Muscle layer of duodenum (tissue), 2 donors: ENCODE measurements around the gene ZBTB48.
"Not testable (repeated sequence)": the region's sequence is repeated elsewhere in the genome, so short reads cannot be mapped to it uniquely, and the experiment has no call there.

Source experiments
- H3K27ac ChIP-seq: one replicate; pipeline ENCODE4 v1.7.0; 2013; ENCODE audit warnings: mild to moderate bottlenecking, low read length
- H3K27me3 ChIP-seq: one replicate; pipeline ENCODE4 v1.7.0; 2013; ENCODE audit warnings: low read depth, mild to moderate bottlenecking, control low read depth, low read length
- H3K36me3 ChIP-seq, 2 donors: one replicate each; pipeline ENCODE4 v1.7.0; 2013; ENCODE audit warnings: low read length in 2 of 2, control low read depth in 1 of 2, mild to moderate bottlenecking in 1 of 2; ENCODE audit not compliant: insufficient read depth in 2 of 2, control insufficient read depth in 1 of 2
- H3K4me1 ChIP-seq, 2 donors: one replicate each; pipeline ENCODE4 v1.7.0; 2013; ENCODE audit warnings: low read length in 2 of 2, mild to moderate bottlenecking in 2 of 2, control low read depth in 1 of 2, moderate library complexity in 1 of 2; ENCODE audit not compliant: insufficient read depth in 2 of 2, control insufficient read depth in 1 of 2
- H3K4me3 ChIP-seq, 2 donors: one replicate each; pipeline ENCODE4 v1.7.0; 2013; ENCODE audit warnings: low read length in 2 of 2, low read depth in 1 of 2, mild to moderate bottlenecking in 1 of 2
- H3K9me3 ChIP-seq, 2 donors: one replicate each; pipeline ENCODE4 v1.7.0; 2013; ENCODE audit warnings: low read length in 2 of 2, control low read depth in 1 of 2, mild to moderate bottlenecking in 1 of 2; ENCODE audit not compliant: control insufficient read depth in 1 of 2
- donor health status: healthy.

The ZBTB48 gene

DNA sequence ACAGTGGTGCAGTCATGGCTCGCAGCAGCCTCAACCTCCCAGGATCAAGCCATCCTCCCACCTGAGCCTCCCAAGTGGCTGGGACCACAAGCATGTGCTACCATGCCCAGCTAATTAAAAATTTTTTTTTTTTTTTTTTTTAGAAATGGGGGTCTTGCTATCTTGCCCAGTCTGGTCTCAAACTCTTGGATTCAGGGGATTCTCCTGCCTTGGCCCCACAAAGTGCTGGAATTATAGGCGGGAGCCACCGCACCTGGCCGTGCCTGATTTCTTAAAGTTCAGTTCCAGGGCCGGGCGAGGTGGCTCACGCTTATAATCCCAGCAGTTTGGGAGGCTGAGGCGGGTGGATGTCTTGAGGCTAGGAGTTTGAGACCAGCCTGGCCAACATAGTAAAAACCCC is 51.3 kb downstream of the ZBTB48 start:
- Histone ChIP-seq H3K4me1 (peaks cover 0 to 12% of the 10 kb centered on the region in 2 donors), H3K27ac (no peak overlapping the region), H3K9me3 (no peaks in the 10 kb centered on the region), H3K36me3 (peaks cover 27 to 43% of the 10 kb centered on the region in 2 donors), H3K27me3 (no peaks in the 10 kb centered on the region), H3K4me3 (no peak overlapping the region)

DNA sequence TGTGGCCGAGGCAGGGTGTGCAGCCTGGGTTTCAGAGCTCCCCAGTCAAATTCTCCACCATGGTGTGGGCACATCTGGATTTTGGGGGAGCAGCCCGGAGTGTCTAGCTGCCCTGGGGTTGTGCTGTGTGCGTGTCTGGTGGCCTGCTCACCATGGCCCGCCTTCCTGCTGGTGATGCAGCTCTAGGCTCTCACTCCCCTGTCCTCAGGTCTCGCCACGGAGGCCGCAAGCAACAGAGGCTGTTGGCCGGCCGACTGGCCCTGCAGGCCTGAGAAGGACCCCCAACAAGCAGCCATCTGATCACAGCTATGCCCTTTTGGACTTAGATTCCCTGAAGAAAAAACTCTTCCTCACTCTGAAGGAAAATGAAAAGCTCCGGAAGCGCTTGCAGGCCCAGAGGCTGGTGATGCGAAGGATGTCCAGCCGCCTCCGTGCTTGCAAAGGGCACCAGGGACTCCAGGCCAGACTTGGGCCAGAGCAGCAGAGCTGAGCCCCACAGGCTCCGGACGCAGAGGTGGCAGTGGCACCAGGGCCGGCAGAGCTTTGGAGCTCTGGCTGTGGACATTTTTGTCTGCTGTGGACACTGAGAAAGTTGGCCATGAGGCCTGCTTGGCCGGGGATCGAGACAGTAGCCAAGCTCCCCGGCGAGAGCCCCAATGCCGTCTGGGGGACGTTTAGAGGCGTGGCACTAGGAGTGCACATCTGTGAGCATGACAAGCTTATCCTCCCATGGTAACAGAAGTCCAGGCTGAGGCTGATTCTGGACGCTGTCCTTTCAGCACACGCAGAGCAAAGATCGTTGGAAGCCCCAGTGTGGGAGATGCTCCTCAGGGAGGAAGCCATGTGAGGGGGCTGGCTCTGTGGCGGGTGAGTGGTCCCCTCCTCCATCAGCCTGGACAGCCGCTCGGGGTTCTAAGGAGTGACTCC is 53.1 kb downstream of the ZBTB48 start:
- Histone ChIP-seq H3K36me3 (peaks cover 45 to 57% of the 10 kb centered on the region in 2 donors), H3K27me3 (no peaks in the 10 kb centered on the region), H3K4me1 (no peaks in the 10 kb centered on the region), H3K9me3 (no peaks in the 10 kb centered on the region), H3K4me3 (no peak overlapping the region), H3K27ac (no peak overlapping the region)

DNA sequence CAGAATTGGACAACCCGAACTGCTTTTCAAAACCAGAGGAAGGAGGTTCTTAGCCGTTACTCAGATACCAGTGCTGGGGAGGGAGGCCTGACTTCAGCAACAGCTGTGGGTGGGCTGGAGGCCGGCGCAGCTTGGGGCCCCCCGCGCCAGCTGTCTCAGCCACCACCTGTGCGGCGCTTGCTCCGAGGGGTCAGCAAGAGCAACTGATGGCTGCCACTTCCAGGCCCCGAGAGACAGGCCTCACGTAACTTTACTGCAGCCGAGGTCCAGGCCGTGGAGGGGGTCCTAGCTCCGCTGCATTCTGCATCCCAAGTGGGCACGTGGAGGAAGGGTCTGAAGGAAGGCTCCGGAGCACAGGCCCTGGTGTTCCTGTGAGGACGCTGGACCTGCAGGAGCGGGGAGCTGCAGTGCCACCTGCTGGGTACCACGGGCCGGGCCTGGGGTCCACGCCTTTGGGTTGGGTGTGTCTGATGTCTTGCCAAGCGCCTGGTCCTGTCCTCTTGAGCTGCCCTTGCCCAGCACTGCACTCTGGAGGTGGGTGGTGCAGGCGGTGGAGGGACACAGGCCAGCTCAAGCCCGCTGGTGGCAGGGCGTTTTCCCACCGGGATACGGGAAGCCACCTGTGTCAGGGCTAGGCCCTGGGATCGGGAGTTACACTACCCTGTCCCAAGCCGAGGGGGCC is 54.7 kb downstream of the ZBTB48 start:
- Histone ChIP-seq H3K36me3 (peaks cover 48 to 60% of the 10 kb centered on the region in 2 donors), H3K4me3 (no peak overlapping the region), H3K9me3 (no peaks in the 10 kb centered on the region), H3K27me3 (no peaks in the 10 kb centered on the region), H3K4me1 (no peaks in the 10 kb centered on the region), H3K27ac (no peak overlapping the region)

DNA sequence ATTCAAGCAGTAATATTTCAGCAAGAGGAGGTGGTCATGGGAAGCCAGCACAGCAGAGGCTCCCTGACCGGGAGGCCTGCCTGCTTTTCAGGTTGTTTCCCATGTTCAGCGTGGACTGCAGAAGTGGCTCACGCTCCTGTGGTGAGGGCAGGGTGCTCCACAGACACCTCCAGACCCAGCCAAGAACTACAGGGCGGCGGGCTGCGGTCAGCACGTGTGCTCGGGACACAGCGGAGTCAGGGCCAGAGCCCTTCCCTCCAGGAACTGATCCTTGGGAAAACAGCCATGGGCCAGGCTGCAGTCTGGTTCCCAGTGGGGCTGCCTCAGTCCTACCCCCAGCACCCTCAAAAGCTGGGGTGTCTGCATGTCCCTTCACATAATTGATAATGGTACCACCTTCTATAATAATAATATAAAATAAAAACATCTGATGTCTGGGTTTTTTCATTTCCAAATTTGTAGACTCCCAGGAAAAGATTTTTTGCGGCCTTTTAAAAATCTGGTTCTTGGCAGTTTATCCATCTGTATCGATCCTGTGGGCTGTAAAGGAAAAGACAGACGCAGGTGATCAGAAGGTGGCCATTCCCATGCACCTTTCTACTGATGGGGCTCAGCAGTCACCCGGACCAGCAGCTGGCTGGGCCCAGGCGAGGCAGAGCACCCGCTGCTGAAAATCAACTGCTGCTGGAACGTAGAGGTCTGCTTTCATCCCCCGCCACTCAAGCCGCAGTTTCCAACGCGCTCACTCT is 55.5 kb downstream of the ZBTB48 start:
- H3K27me3 ChIP-seq = no peaks in the 10 kb centered on the region
- H3K27ac ChIP-seq = no peak overlapping the region
- no peaks in the 10 kb centered on the region for H3K4me1 ChIP-seq
- H3K9me3 ChIP-seq = no peaks in the 10 kb centered on the region
- peaks cover 51 to 60% of the 10 kb centered on the region in 2 donors for H3K36me3 ChIP-seq
- H3K4me3 ChIP-seq = no peak overlapping the region

DNA sequence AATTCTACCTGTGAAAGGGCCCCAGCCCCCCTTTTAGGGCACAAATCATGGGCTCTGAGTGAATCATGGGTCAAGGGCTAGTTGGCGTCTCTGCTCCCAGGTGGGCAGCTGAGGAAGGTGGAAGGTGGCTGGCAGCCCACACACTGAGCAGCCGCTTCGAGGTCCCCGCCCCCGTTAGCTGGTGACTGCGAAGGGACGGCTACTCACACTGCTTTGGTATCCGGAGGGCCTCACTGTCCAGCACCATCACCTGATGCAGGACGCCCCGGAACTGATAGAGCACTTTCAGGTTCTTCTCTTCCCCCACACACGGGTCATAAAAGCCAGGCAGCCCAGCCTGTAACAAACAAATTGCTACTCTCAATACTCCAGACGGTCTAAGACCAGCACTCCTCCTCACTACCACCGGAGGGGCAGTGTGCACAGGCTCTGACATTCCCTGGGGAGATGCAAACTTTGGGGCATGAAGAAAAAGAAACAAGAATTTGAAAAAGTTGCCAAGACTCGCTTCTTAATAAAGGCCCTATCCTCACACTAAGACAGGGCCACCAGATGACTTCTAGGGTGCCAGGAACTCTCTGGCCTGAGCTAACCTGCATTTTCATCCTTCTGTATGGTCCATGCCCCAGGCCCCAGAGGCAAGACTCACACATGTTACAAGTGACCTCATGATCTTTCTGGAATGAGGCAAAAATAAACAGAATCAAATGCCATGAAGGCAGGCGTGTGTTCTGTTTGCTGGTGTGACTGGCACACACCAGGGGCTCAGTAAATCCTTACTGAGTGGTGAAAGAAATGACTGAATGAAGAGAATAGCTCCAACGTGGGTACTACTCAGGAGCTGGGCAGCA is 56.3 kb downstream of the ZBTB48 start:
- H3K4me1 ChIP-seq = no peaks in the 10 kb centered on the region
- H3K36me3 ChIP-seq = peaks cover 51 to 61% of the 10 kb centered on the region in 2 donors
- no peak overlapping the region for H3K27ac ChIP-seq
- no peaks in the 10 kb centered on the region for H3K9me3 ChIP-seq
- H3K4me3 ChIP-seq = no peak overlapping the region
- H3K27me3 ChIP-seq = no peaks in the 10 kb centered on the region

DNA sequence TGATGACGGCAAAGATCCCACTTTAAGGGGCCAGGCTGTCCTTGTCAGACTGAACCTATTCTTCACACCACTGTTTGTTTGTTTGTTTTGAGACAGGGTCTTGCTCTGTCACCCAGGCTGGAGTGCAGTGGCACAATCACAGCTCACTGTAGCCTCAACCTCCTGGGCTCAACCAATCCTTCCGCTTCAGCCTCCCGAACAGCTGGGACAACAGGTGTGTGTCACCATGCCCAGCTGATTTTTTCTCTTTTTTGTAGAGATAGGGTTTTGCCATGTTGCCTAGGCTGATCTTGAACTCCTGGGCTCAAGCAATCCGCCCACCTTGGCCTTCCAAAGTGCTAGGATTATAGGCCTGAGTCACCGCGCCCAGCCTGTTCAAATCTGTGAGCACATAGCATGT is 57.0 kb downstream of the ZBTB48 start:
- H3K9me3 ChIP-seq, H3K4me1 ChIP-seq, H3K27me3 ChIP-seq, H3K4me3 ChIP-seq, H3K27ac ChIP-seq: not testable (repeated sequence)
- peaks cover 55 to 65% of the 10 kb centered on the region in 2 donors for H3K36me3 ChIP-seq

DNA sequence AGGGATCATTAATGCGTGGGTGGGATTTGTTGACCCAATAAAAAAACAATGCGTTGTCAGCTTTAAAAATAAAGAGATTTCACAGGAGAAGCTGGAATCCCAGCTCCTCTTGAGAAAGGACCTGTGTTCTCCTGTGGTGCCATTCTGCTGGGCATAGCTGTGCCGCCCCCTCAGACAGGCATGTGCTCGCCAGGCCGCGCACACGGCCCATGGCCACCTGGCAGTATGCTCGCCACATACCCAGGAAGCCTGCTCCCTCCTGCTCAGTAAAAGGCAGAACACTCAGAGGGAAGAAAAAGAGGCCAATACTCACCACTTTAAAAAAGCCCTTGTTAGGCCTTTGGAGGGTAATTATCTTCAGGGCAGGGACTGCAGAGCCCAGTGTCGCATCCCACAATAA is 58.0 kb downstream of the ZBTB48 start:
- Histone ChIP-seq H3K4me3 (no peak overlapping the region), H3K9me3 (no peaks in the 10 kb centered on the region), H3K27me3 (no peaks in the 10 kb centered on the region), H3K4me1 (no peaks in the 10 kb centered on the region), H3K27ac (no peak overlapping the region), H3K36me3 (peaks cover 57 to 62% of the 10 kb centered on the region in 2 donors)

DNA sequence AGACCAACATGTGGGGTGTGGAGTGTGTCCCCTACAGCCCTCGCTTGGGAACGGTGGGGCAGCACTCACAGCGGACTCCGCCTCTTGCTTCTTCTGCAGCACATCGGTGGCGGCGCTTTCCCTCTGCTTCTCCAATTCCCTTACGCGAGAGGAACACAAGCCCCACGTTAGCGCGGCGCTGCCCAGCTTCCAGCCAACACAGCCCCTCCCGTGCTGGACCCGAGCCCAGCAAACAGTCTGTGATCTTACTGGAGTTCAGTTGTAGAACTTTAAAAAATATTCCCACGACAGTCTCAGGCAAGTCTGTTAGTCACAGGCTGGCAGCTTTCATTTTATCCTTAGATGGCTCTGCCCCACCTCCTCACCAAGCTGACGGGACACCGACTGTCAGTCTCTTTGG is 58.4 kb downstream of the ZBTB48 start:
- Histone ChIP-seq H3K4me3 (no peak overlapping the region), H3K4me1 (no peaks in the 10 kb centered on the region), H3K27ac (no peak overlapping the region), H3K9me3 (no peaks in the 10 kb centered on the region), H3K36me3 (peaks cover 52 to 57% of the 10 kb centered on the region in 2 donors), H3K27me3 (no peaks in the 10 kb centered on the region)
